8988T (cell line): ENCODE measurements around the gene YTHDC2.
A peak's percentile ranks its signal among the peaks of the same experiment; 100 is the strongest.

ENCODE experiments used
- DNase-seq: peaks from one replicate; pipeline ENCODE4 v3.0.0; 2011

The YTHDC2 gene

DNA sequence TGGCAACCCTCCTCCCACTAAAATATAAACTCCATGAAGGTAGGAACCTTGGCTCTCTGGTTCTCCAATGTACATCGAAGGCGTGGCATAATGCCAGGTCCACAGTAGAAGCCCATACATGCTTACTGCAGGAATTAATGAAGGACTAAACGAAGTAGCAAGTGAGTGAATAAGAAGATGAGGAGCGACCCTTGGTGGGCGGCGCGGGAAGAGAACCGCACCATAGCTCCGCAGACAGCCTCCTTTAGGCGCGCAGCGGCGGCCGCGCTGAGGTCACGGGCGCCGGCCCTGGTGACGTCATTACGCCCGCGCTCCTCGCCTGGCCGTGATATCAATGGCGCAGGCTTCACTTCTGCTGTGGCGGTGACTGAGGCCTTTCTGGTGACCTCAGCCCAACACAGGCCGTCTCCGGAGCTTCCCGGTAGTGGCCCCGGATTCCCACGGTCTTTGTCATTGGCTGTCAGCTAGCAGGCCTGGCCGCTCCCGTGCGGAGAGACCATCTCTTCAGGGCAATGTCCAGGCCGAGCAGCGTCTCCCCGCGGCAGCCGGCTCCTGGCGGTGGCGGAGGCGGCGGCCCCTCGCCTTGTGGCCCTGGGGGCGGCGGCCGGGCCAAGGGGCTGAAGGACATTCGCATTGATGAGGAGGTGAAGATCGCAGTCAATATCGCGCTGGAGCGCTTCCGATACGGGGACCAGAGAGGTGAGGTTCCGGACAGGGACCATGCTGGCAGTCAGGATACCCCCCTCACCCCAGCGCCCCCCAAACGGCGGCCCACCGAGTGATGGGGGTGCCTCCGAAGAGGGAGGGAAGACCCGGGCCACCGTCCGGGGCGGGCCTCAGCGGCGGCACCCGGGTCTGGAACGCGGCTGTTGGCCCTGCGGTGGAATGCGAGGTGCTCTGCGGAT, at the start of gene YTHDC2:
Gene YTHDC2 (plus strand): TSS at position 311 of the 905 bp plus-strand sequence. CDS start 202 bp downstream, at position 513.
- DNase-seq: peak; percentile 13

- DNase-seq: no peak
Measured at GRCh38 chr5:113474100-113474728, 39.3 kb upstream of the YTHDC2 start.

GRCh38 chr5:113478691-113479090, 34.8 kb upstream of the YTHDC2 start:
- no peak for DNase-seq

GRCh38 chr5:113480243-113480642, 33.3 kb upstream of the YTHDC2 start:
- DNase-seq: no peak

DNA sequence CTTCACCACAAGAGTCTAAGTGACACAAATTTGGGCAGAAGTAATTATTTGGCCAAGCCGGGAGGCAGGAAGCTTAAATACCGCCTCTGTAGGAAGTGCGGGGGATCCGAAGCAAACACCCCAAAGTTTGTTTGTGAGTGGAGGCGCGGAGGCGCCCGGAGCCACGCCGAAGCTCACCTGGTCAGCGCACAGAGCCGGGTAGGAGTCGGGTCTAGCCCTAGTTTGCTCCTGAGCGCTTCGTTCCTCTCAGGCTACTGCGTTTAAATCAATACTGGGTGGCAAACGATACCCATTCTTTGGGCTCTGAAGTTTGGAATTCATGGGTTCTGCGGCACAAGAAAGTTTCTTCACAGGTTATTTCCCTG, 26.1 kb upstream of the YTHDC2 start:
- DNase-seq: no peak

DNA sequence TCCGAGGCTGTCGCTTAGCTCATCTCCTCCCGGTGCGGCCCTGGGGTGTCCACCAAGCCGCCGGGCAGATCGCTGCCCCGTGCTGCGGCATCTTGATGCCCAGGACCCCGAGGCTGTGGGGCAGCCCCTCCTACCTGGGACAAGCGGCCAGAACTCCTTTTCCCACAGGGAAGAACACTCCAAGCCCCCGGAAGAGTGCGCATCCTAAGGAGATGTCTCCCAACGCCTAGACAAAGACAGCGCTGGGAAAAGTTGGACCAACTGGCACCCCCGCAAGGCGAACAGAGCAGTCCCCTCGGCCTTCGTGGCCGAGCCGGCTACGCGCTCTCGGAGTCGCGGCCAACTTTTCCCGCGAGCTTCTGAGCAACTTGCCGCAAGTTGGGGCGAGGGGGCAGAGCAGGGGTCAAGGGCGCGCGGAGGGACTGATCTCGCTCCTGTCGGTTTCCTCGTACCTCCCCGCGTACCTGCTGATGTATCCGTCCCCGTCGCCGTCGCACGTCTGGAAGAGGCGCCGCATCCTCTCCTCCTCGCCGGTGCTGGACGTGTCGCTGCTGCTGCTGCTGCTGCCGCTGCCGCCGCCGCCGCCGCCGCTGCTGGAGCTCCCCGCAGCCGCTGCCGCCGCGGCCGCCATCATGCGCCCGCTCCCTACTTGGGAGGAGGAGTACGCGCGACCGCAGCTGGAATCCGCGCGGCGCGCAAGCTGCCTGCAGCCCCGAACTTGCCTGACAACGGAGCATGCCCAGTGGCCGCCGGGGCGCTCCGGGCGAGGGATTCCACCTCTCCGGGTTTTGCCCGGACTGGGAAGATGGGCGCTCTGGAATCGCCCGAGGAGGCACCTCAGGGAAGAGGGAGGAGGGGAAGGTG, 25.5 kb upstream of the YTHDC2 start, which contains the start of gene MCC:
Gene MCC (minus strand): TSS at position 673 of the 864 bp plus-strand sequence.
- peak; percentile 70 for DNase-seq

GRCh38 chr5:113488645-113489184, 24.8 kb upstream of the YTHDC2 start:
- no peak for DNase-seq

DNA sequence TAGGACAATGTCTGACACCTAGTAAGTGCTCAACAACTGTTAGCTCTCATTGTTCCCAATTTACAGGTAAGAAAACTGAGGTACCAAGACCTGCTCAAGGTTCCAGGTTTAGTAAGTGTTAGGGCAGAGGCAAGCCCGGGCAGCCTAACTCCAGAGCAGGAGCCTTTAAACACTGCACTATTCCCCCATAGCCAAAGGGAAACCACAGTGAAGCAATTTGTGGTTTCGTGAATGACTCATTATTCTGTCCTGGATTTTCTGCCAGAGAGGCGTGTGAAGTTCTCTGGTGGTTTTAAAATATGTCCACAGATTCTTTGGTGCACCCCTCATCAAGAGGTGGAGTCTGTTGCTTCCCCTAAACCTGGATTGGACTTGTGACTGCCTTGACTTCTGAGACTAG, 24.2 kb upstream of the YTHDC2 start:
- DNase-seq: peak; percentile 38

DNA sequence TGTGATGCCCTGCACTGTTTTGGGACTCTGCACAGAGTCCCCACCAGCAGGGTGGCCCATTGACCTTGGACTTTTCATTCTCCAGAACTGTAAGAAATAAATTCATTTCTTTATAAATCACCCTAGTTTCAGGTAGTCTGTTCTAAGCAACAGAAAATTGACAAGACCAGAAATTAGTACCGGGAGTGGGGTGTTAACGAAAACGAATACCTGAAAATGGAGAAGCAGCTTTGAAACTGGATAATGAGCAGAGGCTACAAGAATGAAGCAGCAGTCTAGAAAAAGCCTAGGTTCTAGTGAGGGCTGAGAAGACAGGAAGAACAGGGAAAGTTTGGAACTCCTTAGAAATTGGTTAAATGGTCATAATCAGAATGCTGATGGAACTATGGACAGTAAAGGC, 23.2 kb upstream of the YTHDC2 start:
- DNase-seq: no peak

- no peak for DNase-seq
Measured at GRCh38 chr5:113491022-113491421, 22.5 kb upstream of the YTHDC2 start.

DNA sequence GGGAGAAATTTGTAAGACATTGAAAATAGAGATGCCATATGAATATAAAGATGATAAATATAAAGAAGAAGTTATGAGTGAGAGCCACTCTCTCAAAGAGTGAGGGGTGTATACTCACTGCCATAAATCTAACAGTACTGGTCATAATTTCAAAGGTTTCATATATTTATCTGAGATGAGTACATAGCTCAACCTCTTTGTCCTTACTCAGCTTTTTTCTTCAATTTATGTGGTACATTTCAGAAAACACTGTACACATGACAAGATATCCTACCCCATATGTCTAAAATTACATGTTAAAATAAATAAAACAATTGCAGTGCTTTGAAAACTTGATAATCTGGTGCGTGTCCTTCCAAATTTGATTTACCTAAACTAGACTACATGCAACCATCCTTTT, 20.0 kb upstream of the YTHDC2 start:
- DNase-seq: no peak

GRCh38 chr5:113495422-113495841, 18.1 kb upstream of the YTHDC2 start:
- no peak for DNase-seq

DNA sequence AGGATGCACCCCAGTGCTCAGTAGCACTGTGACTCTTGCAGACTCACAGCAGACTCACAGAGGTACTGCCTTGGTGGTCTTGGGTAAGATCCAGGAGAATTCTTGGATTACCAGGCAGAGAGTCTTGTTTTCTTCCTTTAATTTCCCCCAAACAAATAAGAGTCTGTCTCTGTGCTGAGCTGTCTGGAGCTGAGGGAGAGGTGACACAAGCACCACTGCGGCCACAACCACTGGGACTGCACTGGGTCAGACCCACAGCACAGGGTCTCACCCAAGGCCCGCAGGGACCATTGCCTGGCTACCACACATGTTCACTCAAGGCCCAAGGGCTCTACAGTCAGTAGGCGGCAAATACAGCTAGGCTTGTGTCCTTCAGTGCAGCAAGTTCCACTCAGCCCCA, 11.4 kb upstream of the YTHDC2 start:
- no peak for DNase-seq

GRCh38 chr5:113503146-113503545, 10.3 kb upstream of the YTHDC2 start:
- no peak for DNase-seq

DNA sequence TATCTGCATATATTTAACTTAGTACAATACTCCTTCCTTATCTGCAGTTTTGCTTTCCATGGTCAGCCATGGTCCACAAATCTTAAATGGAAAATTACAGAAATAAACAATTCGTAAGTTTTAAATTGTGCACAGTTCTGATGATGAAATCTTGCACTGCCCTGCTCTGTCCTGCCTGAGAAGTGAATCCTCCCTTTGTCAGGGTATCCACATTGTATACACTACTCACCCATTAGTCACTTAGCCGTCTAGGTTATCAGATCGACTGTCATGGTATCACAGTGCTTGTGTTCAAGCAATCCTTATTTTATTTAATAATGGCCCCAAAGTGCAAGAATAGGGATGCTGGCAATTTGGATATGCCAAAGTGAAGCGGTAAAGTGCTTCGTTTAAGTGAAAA, 8.3 kb upstream of the YTHDC2 start:
- no peak for DNase-seq

DNA sequence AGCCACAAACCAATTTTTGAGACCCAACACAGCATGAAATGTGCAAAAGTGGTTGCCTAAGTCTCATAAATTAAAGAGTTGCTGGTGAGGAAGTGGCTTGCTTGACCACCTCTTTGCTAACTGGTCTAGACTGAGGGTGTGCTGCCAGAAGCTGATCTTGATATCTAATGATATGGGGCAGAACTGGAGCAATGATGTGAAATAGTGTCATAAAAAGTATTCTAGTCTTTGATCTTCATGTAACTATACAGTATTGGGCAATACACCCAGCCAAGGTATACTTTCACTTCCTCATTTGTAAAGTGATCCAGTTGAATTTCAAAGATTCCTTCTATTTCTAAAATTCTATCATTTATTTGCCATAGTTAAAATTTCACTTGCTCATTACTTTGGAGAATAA, 5.9 kb upstream of the YTHDC2 start:
- no peak for DNase-seq

GRCh38 chr5:113508756-113509155, 4.7 kb upstream of the YTHDC2 start:
- DNase-seq: no peak

- no peak for DNase-seq
Measured at GRCh38 chr5:113510836-113511451, 2.5 kb upstream of the YTHDC2 start.

- DNase-seq: no peak
Measured at GRCh38 chr5:113512341-113512740, 1.2 kb upstream of the YTHDC2 start.

DNA sequence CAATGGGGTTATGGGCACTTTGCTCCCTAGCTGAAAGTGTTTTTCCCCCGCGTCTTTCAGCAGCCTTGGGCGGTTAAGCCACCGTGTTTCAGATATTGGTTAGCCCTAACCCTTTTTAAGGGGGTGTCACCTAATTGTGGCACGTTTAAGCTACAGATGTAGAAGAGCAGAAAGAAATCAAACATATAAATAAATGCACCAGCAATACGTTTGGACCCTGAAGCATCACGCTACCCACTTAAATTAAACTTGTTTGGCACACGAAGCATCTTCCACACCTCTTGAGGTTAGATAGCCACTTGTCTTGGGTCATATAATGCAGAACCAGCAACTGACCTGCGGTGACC, 768 bp downstream of the YTHDC2 start:
- DNase-seq: no peak

DNA sequence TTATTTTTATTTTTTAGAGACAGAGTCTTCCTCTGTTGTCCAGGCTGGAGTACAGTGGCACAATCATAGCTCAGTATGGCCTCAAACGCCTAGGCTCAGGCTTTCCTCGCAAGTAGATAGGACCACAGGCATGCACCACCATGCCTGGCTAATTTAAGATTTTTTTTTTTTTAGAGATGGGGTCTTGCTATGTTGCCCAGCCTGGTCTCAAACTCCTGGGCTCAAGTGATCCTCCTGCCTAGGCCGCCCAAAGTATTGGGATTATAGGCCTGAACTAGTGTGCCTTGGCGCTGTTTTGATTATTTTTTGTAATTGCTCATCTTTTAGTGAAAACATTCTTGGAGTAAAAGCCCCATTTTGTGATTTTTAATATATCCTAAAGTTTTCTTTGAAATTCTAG, 5.4 kb downstream of the YTHDC2 start:
- DNase-seq: no peak

DNA sequence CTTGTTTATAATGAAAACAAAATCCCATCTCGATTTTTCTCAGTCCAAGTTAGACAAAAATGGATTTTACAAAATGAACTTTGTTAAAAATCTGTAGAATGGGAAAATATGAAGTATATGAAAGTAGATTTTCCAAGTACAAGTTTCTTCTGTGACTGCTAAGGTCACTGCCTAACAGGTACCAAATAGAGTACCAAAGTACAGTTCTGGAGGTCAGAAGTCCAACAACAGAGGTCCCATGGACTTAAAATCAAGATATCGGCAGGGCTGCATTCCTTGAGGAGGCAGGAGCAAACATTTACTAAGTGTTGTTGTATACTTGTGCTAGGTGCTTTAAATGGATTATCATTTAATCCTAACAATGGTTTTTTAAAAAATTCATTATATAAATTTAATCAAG, 5.9 kb downstream of the YTHDC2 start:
- DNase-seq: no peak

DNA sequence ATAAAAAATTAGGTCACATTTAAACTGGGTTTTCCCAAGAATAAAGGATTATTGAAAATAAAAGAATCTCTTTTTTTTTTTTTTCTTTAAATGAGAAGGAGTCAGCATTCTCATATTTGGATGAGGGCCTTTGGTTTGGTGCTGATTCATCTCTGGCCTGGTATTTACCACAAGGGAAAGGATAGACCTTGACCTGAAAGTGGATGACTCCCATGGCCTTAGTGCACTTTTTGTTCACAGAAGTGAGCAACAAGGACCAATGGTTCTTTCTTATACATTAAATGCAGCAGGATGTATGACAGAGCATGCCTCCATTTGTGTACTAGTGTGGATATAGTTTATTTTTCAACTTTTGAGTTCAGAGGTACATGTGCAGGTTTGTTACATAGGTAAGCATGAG, 6.9 kb downstream of the YTHDC2 start:
- no peak for DNase-seq
